CD14-positive monocyte (primary cell): ENCODE results near the gene SH3RF3. TPM values are rescaled to one million over a fixed set of nuclear protein-coding genes. Genes with fewer than 3 reads are reported as not detected.

Experiments
- DNase-seq, 3 donors: peaks; one replicate each; pipeline ENCODE4 v3.0.0-alpha.2; 2011 to 2022
- H2AFZ ChIP-seq: 2 replicates; pipeline ENCODE4 v1.6.0; 2012; ENCODE audit warnings: mild to moderate bottlenecking, low read depth, low read length, inconsistent platforms; ENCODE audit not compliant: insufficient read depth, poor library complexity, severe bottlenecking
- H3K27ac ChIP-seq, 2 donors: 1 replicate in 1 of 2; 2 replicates in 1 of 2; pipeline ENCODE4 v1.5.1; 2012 to 2013; ENCODE audit warnings: low read length in 2 of 2, control low read depth in 1 of 2, inconsistent platforms in 1 of 2, low read depth in 1 of 2, mild to moderate bottlenecking in 1 of 2
- H3K27me3 ChIP-seq, 2 donors: one replicate each; pipeline versions ENCODE4 v1.6.0 to v1.6.1; 2011 to 2013; ENCODE audit warnings: low read length in 2 of 2; ENCODE audit not compliant: control insufficient read depth in 2 of 2, insufficient read depth in 2 of 2
- H3K36me3 ChIP-seq, 2 donors: replicated peaks in 1 of 2; 1 replicate in 1 of 2; 2 replicates in 1 of 2; pipeline versions ENCODE4 v1.5.1 to v1.6.1; 2012 to 2013; ENCODE audit warnings: low read length in 2 of 2, control low read depth in 1 of 2, inconsistent platforms in 1 of 2, mild to moderate bottlenecking in 1 of 2; ENCODE audit not compliant: insufficient read depth in 2 of 2, control insufficient read depth in 1 of 2
- H3K4me1 ChIP-seq, 2 donors: 1 replicate in 1 of 2; 2 replicates in 1 of 2; pipeline versions ENCODE4 v1.5.1 to v1.6.1; 2012 to 2013; ENCODE audit warnings: low read length in 2 of 2, control low read depth in 1 of 2, inconsistent platforms in 1 of 2, mild to moderate bottlenecking in 1 of 2, moderate library complexity in 1 of 2; ENCODE audit not compliant: insufficient read depth in 2 of 2, control insufficient read depth in 1 of 2
- H3K4me2 ChIP-seq: replicated peaks from 2 replicates; pipeline ENCODE3; 2012; ENCODE audit warnings: low read length, moderate library complexity, mild to moderate bottlenecking; ENCODE audit not compliant: poor library complexity, severe bottlenecking; ENCODE audit errors: extremely low read depth
- H3K4me3 ChIP-seq, 3 experiments: fragments of 200-600 bp in 1 of 3; sonication (generic) in 1 of 3; replicated peaks in 1 of 3; 1 replicate in 2 of 3; 2 replicates in 1 of 3; pipeline ENCODE4 v1.5.1; 2011 to 2013; ENCODE audit warnings: low read length in 3 of 3, mild to moderate bottlenecking in 3 of 3, control low read depth in 2 of 3, low read depth in 2 of 3, inconsistent platforms in 1 of 3, moderate library complexity in 1 of 3
- H3K79me2 ChIP-seq: 2 replicates; pipeline ENCODE4 v1.6.0; 2012; ENCODE audit warnings: mild to moderate bottlenecking, control low read depth, inconsistent platforms, low read length, moderate library complexity; ENCODE audit not compliant: insufficient read depth
- H3K9ac ChIP-seq: 2 replicates; pipeline ENCODE4 v1.6.0; 2017; ENCODE audit warnings: low read length, mild to moderate bottlenecking; ENCODE audit not compliant: insufficient read depth, poor library complexity, severe bottlenecking
- H3K9me3 ChIP-seq, 2 donors: replicated peaks in 1 of 2; 1 replicate in 1 of 2; 2 replicates in 1 of 2; pipeline versions ENCODE4 v1.5.1 to v1.6.1; 2012 to 2013; ENCODE audit warnings: low read length in 2 of 2, control low read depth in 1 of 2; ENCODE audit not compliant: control insufficient read depth in 1 of 2, insufficient read depth in 1 of 2
- H4K20me1 ChIP-seq: 2 replicates; pipeline ENCODE4 v1.6.0; 2012; ENCODE audit warnings: mild to moderate bottlenecking, low read length, control low read depth, moderate library complexity; ENCODE audit not compliant: insufficient read depth
- H3K27ac Mint-ChIP-seq, 7 donors: one replicate each; pipeline ENCODE4 v1.8.0; 2020; ENCODE audit warnings: mild to moderate bottlenecking in 7 of 7, mixed read lengths in 7 of 7, moderate library complexity in 6 of 7, inconsistent platforms in 2 of 7
- H3K27me3 Mint-ChIP-seq, 3 donors: one replicate each; pipeline ENCODE4 v1.8.0; 2021 to 2022; ENCODE audit warnings: low read depth in 3 of 3, mild to moderate bottlenecking in 3 of 3, mixed read lengths in 3 of 3, moderate library complexity in 3 of 3, inconsistent platforms in 1 of 3
- H3K36me3 Mint-ChIP-seq, 2 donors: one replicate each; pipeline ENCODE4 v1.8.0; 2020; ENCODE audit warnings: mixed read lengths in 2 of 2, inconsistent platforms in 1 of 2, mild to moderate bottlenecking in 1 of 2
- H3K4me1 Mint-ChIP-seq: one replicate; pipeline ENCODE4 v1.8.0; 2020; ENCODE audit warnings: mild to moderate bottlenecking, mixed read lengths
- H3K4me3 Mint-ChIP-seq, 2 donors: one replicate each; pipeline ENCODE4 v1.8.0; 2020; ENCODE audit warnings: mild to moderate bottlenecking in 2 of 2, mixed read lengths in 2 of 2, moderate library complexity in 1 of 2
- H3K9me3 Mint-ChIP-seq, 7 donors: one replicate each; pipeline ENCODE4 v1.8.0; 2020 to 2022; ENCODE audit warnings: mixed read lengths in 7 of 7, mild to moderate bottlenecking in 6 of 7, moderate library complexity in 6 of 7, inconsistent platforms in 2 of 7
- WGBS: methylation state at CpG from one replicate; pipeline ENCODE4 v1.1.5; 2013; ENCODE audit warnings: missing lambda C conversion rate; ENCODE audit not compliant: insufficient coverage; 5-methylcytosine and 5-hydroxymethylcytosine counted together
- intact Hi-C, 2 donors: fragments of 100-400 bp; cut with micrococcal nuclease; formaldehyde crosslinking; loops; one replicate each; pipeline versions ENCODE4 v1.15.0 to v1.15.1; 2023
- polyA plus RNA-seq, 3 donors: library from polyadenylated mRNA; depleted of rRNA in 1 of 3; unstranded in 2 of 3; stranded (reverse) in 1 of 3; fragments of 300-500 nt in 2 of 3; fragments of >200 nt in 1 of 3; fragmentation: Illumina TruSeq in 2 of 3; gene quantifications; 1 replicate in 2 of 3; 2 replicates in 1 of 3; pipeline ENCODE4 v1.2.3, GENCODE V29; 2012 to 2021
- TF ChIP-seq, protein P1 (sequence below): fragments of 200-600 bp; IDR thresholded peaks from one replicate; pipeline ENCODE4 v1.8.0; 2022; ENCODE audit warnings: antibody characterized with exemption, mild to moderate bottlenecking

The SH3RF3 gene
- polyA plus RNA-seq, 3 donors: 0.25 to 0.75 (median 0.34) TPM

DNA sequence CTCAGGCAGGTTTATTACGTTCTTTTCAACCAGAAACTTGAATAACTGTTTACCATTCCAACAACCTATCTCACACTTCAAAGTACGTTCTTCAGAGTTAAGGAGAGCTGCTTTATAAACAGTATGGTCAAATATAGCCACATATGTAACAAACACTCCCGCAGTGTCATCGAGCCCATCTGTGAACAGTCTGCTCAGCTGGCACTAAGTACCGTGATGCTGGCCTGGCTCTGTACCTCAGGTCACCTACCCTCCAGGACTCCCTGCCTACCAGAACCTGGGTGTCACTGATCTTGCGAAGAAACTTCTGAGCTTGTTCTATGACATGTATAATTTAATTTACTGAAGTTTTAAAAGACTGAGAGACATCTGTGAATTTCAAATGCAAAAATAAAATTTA lies 413.4 kb downstream of the SH3RF3 start:
- peaks cover 3 to 15% (median 11%) of the 10 kb centered on the region in 3 donors for H3K27me3 Mint-ChIP-seq
- Histone ChIP-seq H3K9me3 (no peaks in the 10 kb centered on the region), H3K4me3 (no peak overlapping the region), H4K20me1 (no peaks in the 10 kb centered on the region), H3K4me2 (no peak overlapping the region), H3K9ac (no peak overlapping the region), H3K36me3 (no peaks in the 10 kb centered on the region), H3K27me3 (peaks cover 0 to 3% of the 10 kb centered on the region in 2 donors), H2AFZ (no peak overlapping the region), H3K4me1 (no peaks in the 10 kb centered on the region), H3K79me2 (no peaks in the 10 kb centered on the region), H3K27ac (no peak overlapping the region)
- WGBS: 90% methylated on average over 3 of the region's 6 CpGs
- no peak overlapping the region for H3K4me3 Mint-ChIP-seq
- no peak for DNase-seq
- intact Hi-C loops: no loop called here
- no peaks in the 10 kb centered on the region for H3K4me1 Mint-ChIP-seq
- H3K36me3 Mint-ChIP-seq: peaks cover 0 to 4% of the 10 kb centered on the region in 2 donors
- no peak overlapping the region for H3K27ac Mint-ChIP-seq
- no peaks in the 10 kb centered on the region for H3K9me3 Mint-ChIP-seq
- TF ChIP-seq, protein P1, sequence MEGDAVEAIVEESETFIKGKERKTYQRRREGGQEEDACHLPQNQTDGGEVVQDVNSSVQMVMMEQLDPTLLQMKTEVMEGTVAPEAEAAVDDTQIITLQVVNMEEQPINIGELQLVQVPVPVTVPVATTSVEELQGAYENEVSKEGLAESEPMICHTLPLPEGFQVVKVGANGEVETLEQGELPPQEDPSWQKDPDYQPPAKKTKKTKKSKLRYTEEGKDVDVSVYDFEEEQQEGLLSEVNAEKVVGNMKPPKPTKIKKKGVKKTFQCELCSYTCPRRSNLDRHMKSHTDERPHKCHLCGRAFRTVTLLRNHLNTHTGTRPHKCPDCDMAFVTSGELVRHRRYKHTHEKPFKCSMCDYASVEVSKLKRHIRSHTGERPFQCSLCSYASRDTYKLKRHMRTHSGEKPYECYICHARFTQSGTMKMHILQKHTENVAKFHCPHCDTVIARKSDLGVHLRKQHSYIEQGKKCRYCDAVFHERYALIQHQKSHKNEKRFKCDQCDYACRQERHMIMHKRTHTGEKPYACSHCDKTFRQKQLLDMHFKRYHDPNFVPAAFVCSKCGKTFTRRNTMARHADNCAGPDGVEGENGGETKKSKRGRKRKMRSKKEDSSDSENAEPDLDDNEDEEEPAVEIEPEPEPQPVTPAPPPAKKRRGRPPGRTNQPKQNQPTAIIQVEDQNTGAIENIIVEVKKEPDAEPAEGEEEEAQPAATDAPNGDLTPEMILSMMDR: no peak

DNA sequence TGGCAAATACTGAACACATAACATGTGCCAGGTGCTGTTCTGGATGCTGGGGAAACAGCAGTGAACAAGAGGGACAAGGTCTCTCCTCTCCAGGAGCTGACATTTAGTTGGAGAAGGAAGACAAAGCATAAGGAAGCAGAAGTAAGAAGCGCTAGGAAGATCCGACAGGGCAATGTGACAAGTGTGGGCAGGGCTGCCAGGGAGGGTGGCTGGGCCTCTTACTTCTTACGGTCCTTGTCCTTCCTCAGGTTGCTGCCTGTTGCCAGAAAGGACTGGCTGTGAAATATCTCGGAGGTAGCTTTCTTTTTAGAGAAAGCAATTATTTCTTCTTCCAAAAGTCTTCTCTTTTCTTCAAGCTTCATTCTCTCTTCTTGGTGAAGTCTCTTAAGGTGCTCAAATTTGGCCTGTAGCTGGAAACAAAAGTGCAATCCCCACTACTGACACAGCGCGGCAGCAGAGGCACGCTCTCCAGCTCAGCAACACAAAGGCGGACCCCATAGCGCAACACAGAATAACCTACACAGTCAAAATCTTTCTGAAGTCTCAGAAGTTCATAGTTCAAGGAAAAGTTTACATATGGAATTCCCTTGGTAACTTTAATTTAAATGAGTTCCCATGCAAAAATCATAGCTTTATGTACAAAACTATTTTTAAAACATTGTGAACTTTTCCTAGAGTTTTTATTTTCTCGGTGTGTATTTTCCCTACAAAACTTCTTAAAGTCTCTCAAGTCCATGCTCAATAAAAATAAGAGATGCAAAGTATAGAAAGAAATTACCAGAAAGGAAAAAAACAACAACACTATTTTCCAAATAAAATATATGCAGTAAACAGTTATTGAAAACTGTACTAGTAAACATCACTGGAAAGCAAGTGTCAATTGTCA lies 417.1 kb downstream of the SH3RF3 start:
- no peak overlapping the region for H3K4me3 Mint-ChIP-seq
- Histone ChIP-seq H3K79me2 (no peaks in the 10 kb centered on the region), H3K36me3 (no peaks in the 10 kb centered on the region), H2AFZ (no peak overlapping the region), H3K4me2 (no peak overlapping the region), H3K9ac (no peak overlapping the region), H4K20me1 (no peaks in the 10 kb centered on the region), H3K4me3 (no peak overlapping the region), H3K4me1 (no peaks in the 10 kb centered on the region), H3K9me3 (no peaks in the 10 kb centered on the region), H3K27ac (no peak overlapping the region), H3K27me3 (peaks cover 0 to 3% of the 10 kb centered on the region in 2 donors)
- peak; percentile 22 to 36 (median 32) for DNase-seq
- H3K9me3 Mint-ChIP-seq: no peaks in the 10 kb centered on the region
- TF ChIP-seq, protein P1: peak; percentile 94
- intact Hi-C loops: loop anchor here in 1 of 2 donors (1.0 to 5.0 kb wide), 3 partner anchors 116 to 190 kb away; no protein-coding TSS in a partner anchor
- peaks cover 0 to 4% of the 10 kb centered on the region in 2 donors for H3K36me3 Mint-ChIP-seq
- no peaks in the 10 kb centered on the region for H3K4me1 Mint-ChIP-seq
- H3K27ac Mint-ChIP-seq: peak overlapping the region in 1 of 7 donors; percentile 43
- 50% methylated on average over 2 of the region's 10 CpGs for WGBS
- peaks cover 1 to 16% (median 9%) of the 10 kb centered on the region in 3 donors for H3K27me3 Mint-ChIP-seq
